Activated CD8-positive, alpha-beta memory T cell treated with anti-CD3 and anti-CD28 coated beads for 4 hours (primary cell): ENCODE data around the gene C1orf52.
A peak's percentile ranks its signal among the peaks of the same experiment; 100 is the strongest.

ENCODE experiments used
- DNase-seq, 2 donors: peaks; one replicate each; pipeline ENCODE4 v3.0.0-alpha.2; 2020; ENCODE audit warnings: low read depth in 2 of 2

The C1orf52 gene

DNA sequence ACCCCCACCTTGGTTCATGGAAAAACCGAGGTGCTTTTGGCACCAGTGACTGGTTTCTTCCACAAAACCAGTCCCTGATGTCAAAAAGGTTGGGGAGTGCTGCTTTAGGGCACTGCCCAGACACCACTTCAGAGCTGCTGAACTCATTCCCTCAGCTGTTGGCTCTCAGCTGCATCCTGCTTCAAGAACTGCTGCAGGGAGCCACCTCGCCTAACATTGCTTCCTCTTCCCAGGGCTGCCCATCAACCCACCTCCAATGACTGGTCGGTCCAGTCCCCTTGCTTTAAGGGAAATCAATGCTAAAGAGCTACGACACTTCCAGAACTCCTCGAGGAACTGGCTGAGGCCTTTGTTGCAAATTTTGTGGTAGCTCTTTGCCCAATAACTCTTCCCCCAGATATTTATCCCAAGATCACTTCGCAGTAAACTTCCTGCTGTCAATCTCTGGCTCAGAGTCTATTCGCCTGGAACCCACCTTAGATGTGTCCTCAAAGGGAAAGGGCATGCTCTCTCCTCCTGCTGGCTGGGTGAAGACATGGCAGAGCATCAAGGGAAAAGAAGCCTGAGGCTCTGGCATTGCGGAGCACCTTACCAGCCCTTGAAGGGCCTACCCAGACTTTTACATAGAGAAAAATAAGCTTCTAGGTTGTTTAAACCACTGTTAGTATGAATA is 29.0 kb downstream of the C1orf52 start:
- DNase-seq, result no peak

DNA sequence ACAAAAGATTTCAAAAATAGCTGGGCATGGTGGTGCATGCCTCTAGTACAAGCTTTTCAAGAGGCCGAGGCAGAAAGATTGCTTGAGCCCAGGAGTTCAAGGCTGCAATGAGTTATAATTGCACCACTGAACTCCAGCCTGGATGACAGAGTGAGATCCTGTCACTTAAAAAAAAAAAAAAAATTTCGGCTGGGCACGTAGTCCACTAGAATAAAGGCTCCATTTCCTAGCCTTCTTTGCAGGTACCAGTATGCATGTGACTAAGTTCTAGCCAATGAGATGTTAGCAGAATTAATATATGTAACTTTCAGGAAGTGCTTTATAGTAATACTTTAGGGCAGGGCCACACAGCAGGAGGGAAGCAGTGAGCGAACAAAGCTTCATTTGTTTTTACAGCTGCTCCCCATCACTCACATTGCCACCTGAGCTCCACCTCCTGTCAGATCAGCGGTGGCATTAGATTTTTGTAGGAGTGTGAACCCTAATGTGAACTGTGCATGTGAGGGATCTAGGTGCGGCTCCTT is 29.8 kb downstream of the C1orf52 start:
- no peak for DNase-seq

DNA sequence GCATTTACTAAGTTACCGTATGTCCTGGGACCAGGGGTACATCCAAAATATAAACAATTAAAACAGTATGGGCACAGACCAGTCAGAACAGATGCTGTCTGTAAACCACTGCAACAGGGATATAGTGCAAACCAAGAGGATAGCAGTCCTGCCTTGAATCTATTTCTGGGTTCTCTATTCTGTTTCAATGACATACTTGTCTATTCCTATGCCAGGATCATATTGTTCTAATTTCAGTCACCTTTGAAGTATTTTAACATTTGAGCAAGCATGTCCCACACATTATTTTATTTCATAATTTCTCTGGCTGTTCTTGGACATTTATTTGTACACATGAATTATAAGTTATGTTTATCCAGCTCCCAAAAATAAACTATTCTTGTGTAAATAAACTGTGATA is 30.5 kb downstream of the C1orf52 start:
- DNase-seq, result no peak

DNA sequence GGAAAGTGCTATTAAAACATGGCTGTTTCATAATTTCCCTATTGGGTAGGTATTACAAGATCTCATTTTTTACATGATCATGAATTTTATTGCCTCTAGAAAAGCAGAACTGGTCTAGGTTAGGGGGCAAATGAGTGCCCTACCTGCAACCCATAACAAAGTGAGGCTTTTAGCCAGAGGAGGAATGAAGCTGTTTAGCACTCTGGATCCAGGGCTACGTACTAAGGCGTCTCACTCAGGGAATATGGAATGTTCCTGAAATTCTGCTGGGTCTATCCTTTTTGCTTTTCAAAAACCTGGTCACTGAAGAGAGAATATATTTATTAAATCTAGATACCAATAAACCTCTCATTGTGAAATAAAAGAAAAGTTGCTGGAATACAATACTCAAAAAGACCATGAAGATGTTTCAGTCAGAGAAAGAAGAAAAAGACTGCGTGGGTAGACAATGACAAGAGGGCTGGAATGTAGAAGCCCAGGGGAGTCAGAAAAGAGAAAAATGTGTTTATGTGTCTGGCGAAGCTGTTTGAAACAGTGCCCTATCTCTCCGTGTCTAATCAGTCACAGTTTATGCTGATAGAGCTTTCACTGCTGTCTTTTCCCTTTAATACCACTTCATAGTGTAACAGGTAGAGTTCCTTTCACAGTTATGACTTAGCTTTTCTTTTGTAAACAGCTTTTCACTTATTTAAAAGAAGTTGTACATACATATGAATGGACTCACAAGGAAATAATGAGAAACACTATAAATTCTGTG is 33.7 kb downstream of the C1orf52 start:
- DNase-seq, result no peak

DNA sequence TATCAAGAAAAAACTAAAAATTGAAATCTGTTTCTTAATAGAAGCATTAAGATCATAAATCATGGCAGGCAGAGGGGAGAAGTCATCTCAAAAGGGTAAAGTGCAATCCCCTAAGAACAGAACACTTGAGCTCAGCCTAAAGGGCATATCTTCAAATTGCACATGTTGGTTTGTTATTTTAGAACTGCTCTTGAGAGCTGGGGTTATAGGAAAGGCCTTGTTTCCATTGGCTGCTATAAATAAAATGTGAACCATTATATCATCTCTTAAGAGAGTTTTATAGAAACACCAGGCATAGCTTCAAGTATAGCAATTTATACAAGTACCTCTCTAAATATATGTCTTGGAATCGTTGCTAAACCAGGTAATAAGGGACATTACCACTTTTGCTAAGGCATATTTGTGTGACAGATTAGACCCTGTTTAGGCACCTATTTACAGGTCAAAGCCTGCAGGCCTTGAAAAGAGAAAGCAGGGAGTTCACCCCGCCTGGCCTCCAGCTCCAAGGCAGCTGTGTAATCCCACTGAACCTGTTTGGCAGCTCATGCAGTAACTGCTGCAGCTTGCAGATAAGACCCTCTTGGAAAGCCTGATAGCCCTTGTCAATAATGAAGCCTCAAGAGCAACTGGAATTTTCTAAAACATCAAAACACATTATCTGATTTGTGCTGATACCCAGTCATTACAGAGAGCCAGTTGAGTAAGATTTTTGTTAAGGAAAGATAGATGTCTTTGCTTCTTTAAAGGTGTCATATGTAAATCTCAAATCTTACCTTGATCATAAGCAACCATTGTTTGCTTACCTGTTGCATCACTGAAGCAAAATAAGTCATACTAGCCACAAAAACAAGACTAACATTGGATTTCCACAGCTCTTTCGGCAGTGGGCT is 34.5 kb downstream of the C1orf52 start:
- no peak for DNase-seq

DNA sequence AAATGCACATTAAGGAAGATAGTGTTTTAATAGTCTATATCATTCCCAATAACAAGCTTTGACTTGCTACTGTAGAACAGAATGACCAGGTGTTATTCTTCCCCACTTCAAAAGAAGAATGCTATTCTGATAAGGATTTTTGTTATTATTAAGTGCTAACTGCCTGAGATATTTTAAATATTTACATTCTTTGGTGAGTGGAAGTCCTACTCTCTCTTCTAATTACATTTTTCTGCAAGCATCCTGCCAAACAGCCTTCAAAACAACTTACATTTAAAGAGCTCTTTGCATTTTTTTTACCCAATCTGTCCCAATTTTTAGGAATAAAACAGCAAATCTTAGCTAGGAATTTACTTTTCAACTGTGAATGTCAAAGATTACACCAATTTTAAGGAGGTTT is 35.2 kb downstream of the C1orf52 start:
- DNase-seq, result no peak

DNA sequence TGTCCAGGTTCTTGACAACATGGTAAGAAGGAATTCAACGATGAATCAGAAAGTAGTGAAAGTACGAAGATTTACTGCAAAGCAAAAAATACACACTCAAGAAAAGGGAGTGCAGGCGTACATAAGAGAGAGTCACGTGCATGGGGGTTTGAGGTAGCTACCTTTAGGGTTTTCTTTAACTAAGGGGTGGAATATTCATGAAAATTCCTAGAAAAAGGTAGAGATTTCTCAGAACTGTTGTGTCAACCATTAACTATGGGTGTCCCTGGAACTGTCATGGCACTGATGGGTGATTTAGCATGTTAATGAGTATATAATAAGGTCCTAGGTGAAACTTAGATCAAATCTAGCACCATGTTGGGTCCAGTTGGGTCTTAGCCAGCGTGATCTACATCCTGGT is 36.1 kb downstream of the C1orf52 start:
- DNase-seq, result no peak

DNA sequence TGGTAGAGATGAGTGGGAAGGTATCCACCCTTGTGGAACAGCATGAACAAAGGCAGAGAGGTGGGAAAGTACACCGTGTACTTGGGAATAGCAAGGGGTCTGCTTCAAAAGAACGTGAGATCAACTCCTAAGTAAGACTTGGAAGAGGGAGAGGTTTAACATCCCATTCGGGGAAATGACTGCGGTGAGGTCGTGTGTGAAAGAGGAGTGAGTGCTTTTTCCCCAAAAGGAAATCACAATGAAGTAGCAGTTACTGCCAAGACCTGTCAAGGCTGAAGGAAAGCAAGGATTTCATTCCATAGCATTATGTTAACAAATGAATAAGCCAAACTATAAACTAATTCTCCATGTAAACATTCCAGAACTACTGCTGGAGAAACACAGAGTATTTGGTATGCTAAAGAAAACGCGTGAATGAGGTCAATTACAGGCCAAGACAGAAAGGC is 38.7 kb downstream of the C1orf52 start:
- no peak for DNase-seq

DNA sequence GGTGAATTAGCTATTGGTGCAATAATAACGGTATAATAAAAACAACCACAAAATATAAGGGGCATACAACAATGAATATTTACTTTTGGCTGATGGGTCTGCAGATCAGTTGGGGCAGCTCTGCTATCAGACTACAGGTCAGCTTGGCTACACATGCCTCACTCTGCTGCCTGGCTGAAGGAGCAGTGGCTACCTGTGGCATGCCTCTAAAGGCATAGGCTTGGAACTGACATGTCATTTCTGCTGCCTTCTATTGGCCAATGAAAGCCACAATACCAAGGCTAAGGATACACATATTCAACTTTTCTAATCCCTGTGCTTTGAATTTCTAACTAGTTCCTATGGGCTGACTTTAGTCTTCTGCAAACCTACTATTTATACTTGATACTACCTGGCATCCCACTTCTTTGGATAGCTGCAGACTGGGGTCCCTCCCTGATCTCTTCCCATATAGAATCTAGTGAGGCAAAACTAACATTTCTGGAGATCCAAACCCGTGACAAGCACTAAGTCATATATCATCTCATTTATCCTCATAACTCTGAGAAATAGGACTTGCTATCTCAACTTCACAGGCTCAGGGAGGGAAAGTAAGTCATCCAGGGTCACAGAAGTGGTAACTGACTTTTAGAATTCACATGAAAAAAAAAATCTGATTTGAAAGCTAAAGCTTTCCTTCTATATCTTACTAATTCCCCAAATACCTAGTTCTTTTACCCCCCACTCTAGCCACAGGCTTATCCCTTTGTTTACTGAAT is 39.4 kb downstream of the C1orf52 start:
- DNase-seq, result no peak

DNA sequence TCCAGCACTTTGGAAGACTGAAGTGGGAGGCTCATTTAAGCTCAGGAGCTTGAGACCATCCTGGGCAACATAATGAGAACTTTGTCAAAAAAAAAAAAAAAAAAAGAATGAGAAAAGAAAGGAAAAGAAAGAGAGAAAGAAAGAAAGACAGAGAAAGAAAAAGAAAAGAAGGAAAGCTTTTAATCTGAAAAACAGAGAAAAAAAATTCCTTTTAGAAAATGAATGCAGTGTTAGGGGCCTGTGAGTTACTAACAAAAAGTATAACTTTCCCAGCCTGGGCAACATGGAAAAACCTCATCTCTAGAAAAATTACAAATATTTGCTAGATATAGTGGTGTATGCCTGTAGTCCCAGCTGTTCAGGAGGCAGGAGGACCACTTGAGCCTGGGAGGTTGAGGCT is 42.8 kb downstream of the C1orf52 start:
- no peak for DNase-seq

DNA sequence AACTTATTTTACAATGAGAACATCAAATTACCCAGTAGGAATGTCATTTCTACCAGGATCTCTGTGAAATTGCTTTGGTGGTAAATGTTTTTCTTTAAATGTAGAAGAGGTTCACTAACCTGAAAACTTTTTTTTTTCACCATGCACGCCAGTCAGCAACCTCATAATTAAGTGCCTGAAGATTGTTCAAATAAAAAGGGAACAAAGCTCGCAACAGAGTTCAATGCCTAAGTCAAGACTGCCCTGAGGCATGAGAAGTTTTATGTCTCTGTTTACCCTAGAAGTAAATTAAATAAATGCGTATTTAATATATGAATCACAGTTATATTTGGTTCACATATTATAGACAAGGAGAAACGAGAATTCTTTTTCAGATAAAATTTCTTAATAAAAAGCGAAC is 44.8 kb downstream of the C1orf52 start:
- no peak for DNase-seq

DNA sequence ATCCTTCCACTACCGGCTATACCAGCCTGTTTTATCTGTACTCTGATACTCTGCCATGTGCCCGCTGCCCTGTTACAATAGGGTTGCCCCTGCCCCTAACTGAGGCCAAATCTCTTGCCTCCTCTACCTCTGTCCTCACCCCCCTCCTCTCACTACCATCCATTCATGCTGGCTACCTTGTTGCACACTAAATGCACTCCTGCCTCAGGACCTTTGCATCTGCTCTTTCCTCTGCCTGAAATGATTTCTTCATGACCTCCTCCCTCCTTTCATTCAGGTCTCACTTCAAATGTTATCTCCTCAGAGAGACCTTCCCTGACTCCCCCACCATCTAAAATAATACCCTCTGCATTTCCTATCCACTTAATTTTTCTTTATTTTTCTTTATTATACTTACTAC is 51.0 kb downstream of the C1orf52 start:
- DNase-seq, result no peak

DNA sequence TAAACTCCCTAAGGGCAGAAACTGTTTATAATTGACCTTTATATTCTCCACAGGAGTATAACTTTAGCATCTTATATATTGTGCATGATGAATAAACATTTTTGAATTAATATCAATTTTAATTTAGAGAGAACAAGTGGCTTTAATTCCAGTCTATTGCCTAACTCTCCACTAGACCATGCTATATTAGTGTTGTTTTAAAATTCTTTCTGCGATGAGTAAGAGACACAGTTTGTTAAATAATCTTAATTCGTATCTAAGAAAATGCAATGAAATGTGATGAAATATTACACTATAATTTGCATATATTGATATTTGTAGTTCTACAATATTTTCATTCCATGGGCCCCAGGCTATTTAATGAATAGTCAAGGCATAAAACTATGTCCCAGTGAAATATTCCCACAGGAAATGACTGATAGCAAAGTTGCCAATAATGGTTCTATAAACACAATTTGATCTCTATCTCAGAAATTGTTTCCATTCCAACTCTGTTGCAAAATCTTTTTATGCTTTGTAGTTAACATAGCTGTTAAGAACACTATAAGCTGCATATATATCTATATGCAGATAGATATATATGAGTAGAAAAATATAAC is 55.8 kb downstream of the C1orf52 start:
- no peak for DNase-seq

DNA sequence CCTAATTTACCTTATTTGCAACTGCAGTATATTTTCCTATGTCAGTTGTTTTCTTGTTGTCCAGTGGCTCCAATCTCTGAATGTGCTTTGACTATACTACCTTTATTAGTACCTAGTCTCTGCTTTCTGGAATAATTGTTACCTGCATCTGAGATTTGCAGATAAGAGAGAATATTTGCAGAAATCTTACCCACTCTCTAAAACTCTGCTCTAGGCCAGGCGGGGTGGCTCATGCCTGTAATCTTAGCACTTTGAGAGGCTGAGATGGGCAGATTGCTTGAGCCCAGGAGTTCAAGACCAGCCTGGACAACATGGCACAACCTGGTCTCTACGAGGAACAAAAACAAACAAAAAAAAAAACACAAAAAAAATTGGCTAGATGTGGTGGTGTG is 56.6 kb downstream of the C1orf52 start:
- DNase-seq, result no peak

DNA sequence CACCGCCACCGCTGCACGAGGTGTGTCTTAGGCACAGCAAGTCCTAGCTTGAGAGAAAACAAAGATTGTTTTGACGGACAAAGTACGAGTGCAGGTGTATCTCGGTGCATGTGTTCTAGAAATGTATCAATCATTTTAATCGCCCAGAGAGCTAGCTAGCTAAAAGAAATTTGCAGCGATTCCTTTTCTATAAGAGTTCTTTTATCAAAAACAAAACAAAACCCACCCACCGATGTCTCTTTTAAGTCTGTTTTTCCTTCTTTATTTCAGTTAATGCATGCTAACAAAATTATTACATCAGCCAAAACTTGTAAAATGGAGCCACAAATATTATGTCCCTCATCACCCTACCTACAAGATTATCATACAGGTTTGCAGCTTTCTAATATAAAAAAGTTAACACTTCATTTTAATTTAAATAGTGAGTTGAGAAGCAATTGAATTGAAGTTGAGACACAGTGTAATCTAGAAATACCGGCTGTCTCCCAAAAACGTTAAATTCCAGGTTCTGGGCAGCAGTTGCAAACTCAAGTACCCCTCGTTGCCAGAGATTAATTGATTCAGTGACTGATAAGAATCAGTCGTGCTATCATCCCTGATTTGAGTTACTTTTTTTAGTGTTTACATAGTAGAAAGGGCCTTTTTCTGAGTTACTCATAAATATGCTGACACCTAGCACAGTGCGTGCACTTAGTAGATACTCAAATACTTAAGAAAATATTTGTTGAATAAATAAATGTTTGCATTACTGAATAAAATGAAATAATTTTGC is 57.2 kb downstream of the C1orf52 start:
- DNase-seq, result no peak

DNA sequence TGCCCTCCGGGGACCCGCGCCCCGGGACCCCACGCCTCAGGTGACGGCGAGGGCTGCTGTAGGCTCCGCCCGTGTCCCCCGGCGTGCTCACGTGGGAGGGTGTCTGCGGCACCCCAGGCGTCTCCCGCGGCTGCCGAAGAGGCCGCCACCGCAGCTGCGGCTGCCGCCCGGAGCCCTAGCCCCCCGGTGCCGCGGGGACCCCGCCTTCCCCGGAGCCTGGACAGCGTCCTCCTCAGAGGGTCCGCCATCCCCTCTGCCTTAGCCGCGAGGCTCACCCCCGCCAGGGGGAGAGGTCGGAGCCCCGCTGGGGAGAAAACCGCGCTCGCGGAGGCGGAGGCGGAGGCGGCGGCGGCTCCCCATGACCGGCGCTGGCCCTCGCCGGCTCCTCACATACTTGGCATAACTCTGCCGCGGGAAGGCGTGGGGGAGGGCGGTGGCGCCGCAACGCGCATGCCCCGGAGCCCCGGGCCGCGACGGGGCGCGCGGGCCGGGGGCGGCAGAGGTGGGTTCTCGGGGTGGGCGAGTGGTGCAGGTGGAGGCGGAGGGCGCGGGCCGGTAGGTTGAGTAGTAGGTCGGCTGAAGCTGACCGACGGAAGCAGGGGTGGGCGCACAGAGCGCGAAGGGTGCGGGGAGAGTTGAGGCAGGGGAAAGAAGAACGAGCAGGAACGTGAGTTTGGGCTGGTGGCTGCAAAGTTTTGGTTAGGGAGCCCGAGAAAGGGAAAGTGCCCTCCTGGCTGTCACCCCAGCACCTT is 57.9 kb downstream of the C1orf52 start:
- peak; percentile 38 to 59 for DNase-seq

DNA sequence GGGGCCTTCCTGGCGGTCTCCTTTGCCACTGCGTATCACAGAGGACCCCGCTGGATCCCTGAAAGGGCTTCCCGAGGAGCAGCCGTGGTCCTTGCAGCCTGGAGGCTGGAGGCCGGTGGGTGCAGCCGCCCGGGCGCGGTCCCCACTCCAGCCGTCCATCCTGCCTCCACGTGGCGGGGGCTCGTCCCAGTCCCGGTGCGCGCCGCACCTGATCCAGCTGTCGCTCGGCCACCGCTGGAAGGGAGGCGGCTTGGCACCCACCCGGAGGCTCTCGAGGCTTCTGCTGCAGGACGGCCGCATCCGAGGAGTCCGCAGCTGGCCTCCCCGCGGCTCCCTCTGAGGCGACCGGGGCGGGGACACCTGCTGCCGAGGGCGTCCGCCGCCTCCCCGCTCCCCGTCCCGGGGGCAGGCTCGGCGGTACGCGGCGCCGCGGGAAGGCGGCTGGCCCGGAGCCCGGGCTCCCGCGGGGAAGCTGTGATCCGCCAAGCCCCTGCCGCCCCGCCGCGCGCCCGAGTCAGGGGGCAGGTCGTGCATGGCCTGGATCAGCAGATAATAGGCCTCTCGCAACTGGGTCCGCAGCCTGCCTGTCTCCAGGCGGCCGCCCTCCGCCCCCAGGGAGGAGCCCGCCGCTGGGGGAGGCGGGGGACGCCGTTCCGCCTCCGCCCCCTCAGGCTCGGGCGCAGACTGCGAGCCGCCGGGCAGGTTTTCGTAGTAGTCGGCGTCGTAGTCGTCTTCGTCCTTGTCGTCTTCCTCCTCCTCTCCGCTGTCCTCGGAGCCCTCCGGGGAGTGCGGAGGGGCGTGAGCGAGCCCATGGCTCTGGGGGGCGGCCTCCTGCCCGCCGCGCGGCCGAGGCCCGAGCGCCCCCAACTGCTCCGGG is 58.8 kb downstream of the C1orf52 start, which contains the start of gene SYDE2:
TSS of gene SYDE2 (minus strand) at position 554 of the 877 bp plus-strand sequence. CDS start at position 534, 20 bp downstream.
- peak; percentile 42 to 46 for DNase-seq
